DOHH2 (cell line): ENCODE measurements around the gene IL12RB2.
A peak's percentile ranks its signal among the peaks of the same experiment; 100 is the strongest.

Experiments used
- CTCF ChIP-seq: fragments of 200-600 bp; sonication (generic); IDR thresholded peaks from one replicate; pipeline ENCODE4 v1.5.1; 2014; ENCODE audit warnings: antibody characterized with exemption, mild to moderate bottlenecking, low read depth, low read length; ENCODE audit not compliant: poor library complexity, severe bottlenecking
- EZH2phosphoT487 ChIP-seq: fragments of 200-600 bp; sonication (generic); IDR thresholded peaks from 2 replicates; pipeline ENCODE4 v1.6.1; 2017; ENCODE audit warnings: borderline replicate concordance, mild to moderate bottlenecking, antibody characterized with exemption, low read length, moderate library complexity, mixed read lengths

- TF ChIP-seq CTCF (peak; percentile 86), EZH2phosphoT487 (no peak)
Observed at GRCh38 chr1:67347688-67348472, 40.2 kb downstream of the IL12RB2 start.
